H9 (cell line): Measurements from ENCODE around the gene EIF2B5. TPM values are rescaled to one million over a fixed set of nuclear protein-coding genes. Genes with fewer than 3 reads are reported as not detected.

Source experiments
- DNase-seq: peaks from one replicate; pipeline ENCODE4 v3.0.0-alpha.2; 2017
- H2AFZ ChIP-seq: one replicate; pipeline ENCODE4 v1.6.1; 2013; ENCODE audit warnings: mild to moderate bottlenecking, low read length, control low read depth, moderate library complexity
- H2AK5ac ChIP-seq: 2 replicates; pipeline ENCODE4 v1.6.1; 2013; ENCODE audit warnings: low read length, control low read depth, mixed read lengths; ENCODE audit not compliant: insufficient read length
- H2BK120ac ChIP-seq: one replicate; pipeline ENCODE4 v1.6.1; 2013; ENCODE audit warnings: low read depth, mild to moderate bottlenecking, low read length, control low read depth, inconsistent platforms; ENCODE audit not compliant: poor library complexity, severe bottlenecking
- H2BK12ac ChIP-seq: 2 replicates; pipeline ENCODE4 v1.6.1; 2013; ENCODE audit warnings: low read length, control low read depth, mixed read lengths, low read depth; ENCODE audit not compliant: insufficient read length
- H2BK15ac ChIP-seq: 2 replicates; pipeline ENCODE4 v1.6.1; 2013; ENCODE audit warnings: low read depth, low read length, control low read depth
- H2BK20ac ChIP-seq: one replicate; pipeline ENCODE4 v1.6.1; 2013; ENCODE audit warnings: low read depth, mild to moderate bottlenecking, low read length, control low read depth, inconsistent platforms; ENCODE audit not compliant: poor library complexity, severe bottlenecking
- H2BK5ac ChIP-seq: 2 replicates; pipeline ENCODE4 v1.6.1; 2013; ENCODE audit warnings: low read length, control low read depth, mixed read lengths; ENCODE audit not compliant: insufficient read length
- H3K14ac ChIP-seq: 2 replicates; pipeline ENCODE4 v1.6.1; 2013; ENCODE audit warnings: low read length, control low read depth; ENCODE audit not compliant: insufficient read depth
- H3K18ac ChIP-seq: 2 replicates; pipeline ENCODE4 v1.6.1; 2013; ENCODE audit warnings: low read depth, mild to moderate bottlenecking, mixed read lengths, low read length, control low read depth; ENCODE audit not compliant: insufficient read length
- H3K23ac ChIP-seq: 2 replicates; pipeline ENCODE4 v1.6.1; 2013; ENCODE audit warnings: low read length, control low read depth, mixed read lengths, low read depth; ENCODE audit not compliant: insufficient read length
- H3K23me2 ChIP-seq: 2 replicates; pipeline ENCODE4 v1.6.1; 2013; ENCODE audit warnings: low read depth, mild to moderate bottlenecking, mixed read lengths, low read length, control low read depth; ENCODE audit not compliant: insufficient read length, poor library complexity, severe bottlenecking
- H3K27ac ChIP-seq: 2 replicates; pipeline ENCODE4 v1.5.1; 2013; ENCODE audit warnings: low read length, control low read depth, mixed read lengths, low read depth; ENCODE audit not compliant: insufficient read length
- H3K27me3 ChIP-seq: 2 replicates; pipeline ENCODE4 v1.6.1; 2013; ENCODE audit warnings: low read length, control low read depth, inconsistent platforms; ENCODE audit not compliant: insufficient read depth
- H3K4ac ChIP-seq: 2 replicates; pipeline ENCODE4 v1.6.1; 2013; ENCODE audit warnings: low read depth, mild to moderate bottlenecking, control low read depth, inconsistent platforms, low read length, moderate library complexity
- H3K4me1 ChIP-seq: 2 replicates; pipeline ENCODE4 v1.6.1; 2013; ENCODE audit warnings: low read length, control low read depth, inconsistent platforms; ENCODE audit not compliant: insufficient read depth
- H3K4me2 ChIP-seq: 2 replicates; pipeline ENCODE4 v1.6.1; 2013; ENCODE audit warnings: low read length, control low read depth, mixed read lengths; ENCODE audit not compliant: insufficient read length, insufficient read depth
- H3K56ac ChIP-seq: 2 replicates; pipeline ENCODE4 v1.6.1; 2013; ENCODE audit warnings: low read depth, mild to moderate bottlenecking, mixed read lengths, low read length, control low read depth; ENCODE audit not compliant: insufficient read length
- H3K79me1 ChIP-seq: 2 replicates; pipeline ENCODE4 v1.6.1; 2013; ENCODE audit warnings: low read depth, mild to moderate bottlenecking, moderate library complexity, low read length, control low read depth, inconsistent platforms; ENCODE audit not compliant: insufficient read depth, poor library complexity, severe bottlenecking
- H3K79me2 ChIP-seq: 2 replicates; pipeline ENCODE4 v1.6.1; 2013; ENCODE audit warnings: low read length, control low read depth, inconsistent platforms; ENCODE audit not compliant: insufficient read depth
- H3K9ac ChIP-seq: 2 replicates; pipeline ENCODE4 v1.6.1; 2013; ENCODE audit warnings: low read length, control low read depth, mixed read lengths; ENCODE audit not compliant: insufficient read length; ENCODE audit errors: extremely low read depth
- H3K9me3 ChIP-seq: one replicate; pipeline ENCODE4 v1.6.1; 2013; ENCODE audit warnings: low read depth, low read length, inconsistent platforms; ENCODE audit not compliant: control insufficient read depth
- H3T11ph ChIP-seq: one replicate; pipeline ENCODE4 v1.6.1; 2013; ENCODE audit warnings: mild to moderate bottlenecking, low read length, control low read depth, inconsistent platforms
- H4K20me1 ChIP-seq: one replicate; pipeline ENCODE4 v1.6.1; 2013; ENCODE audit not compliant: control insufficient read depth, insufficient read length, insufficient read depth
- H4K5ac ChIP-seq: 2 replicates; pipeline ENCODE4 v1.6.1; 2013; ENCODE audit warnings: low read depth, mild to moderate bottlenecking, mixed read lengths, low read length, control low read depth; ENCODE audit not compliant: insufficient read length
- H4K8ac ChIP-seq: replicated peaks from 2 replicates; pipeline ENCODE4 v1.6.1; 2013; ENCODE audit warnings: low read length, control low read depth, mixed read lengths, low read depth; ENCODE audit not compliant: insufficient read length
- H4K91ac ChIP-seq: 2 replicates; pipeline ENCODE4 v1.6.1; 2013; ENCODE audit warnings: low read depth, mild to moderate bottlenecking, moderate library complexity, mixed read lengths, low read length, control low read depth; ENCODE audit not compliant: insufficient read length
- H3K27ac Mint-ChIP-seq, 3 experiments: 2 replicates in 2 of 3; 3 replicates in 1 of 3; pipeline ENCODE4 v1.8.0; 2020 to 2021; ENCODE audit warnings: mixed read lengths in 3 of 3, mild to moderate bottlenecking in 1 of 3, moderate library complexity in 1 of 3
- H3K27me3 Mint-ChIP-seq: 2 replicates; pipeline ENCODE4 v1.8.0; 2021; ENCODE audit warnings: low read depth, mild to moderate bottlenecking, moderate library complexity, mixed read lengths
- H3K36me3 Mint-ChIP-seq, 3 experiments: 2 replicates in 2 of 3; 3 replicates in 1 of 3; pipeline ENCODE4 v1.8.0; 2020 to 2021; ENCODE audit warnings: low read depth in 3 of 3, mixed read lengths in 3 of 3; ENCODE audit not compliant: insufficient read depth in 1 of 3
- H3K4me1 Mint-ChIP-seq, 2 experiments: 2 replicates each; pipeline ENCODE4 v1.8.0; 2020; ENCODE audit warnings: mixed read lengths in 2 of 2
- H3K4me3 Mint-ChIP-seq, 2 experiments: 2 replicates in 1 of 2; 3 replicates in 1 of 2; pipeline ENCODE4 v1.8.0; 2020 to 2021; ENCODE audit warnings: mild to moderate bottlenecking in 2 of 2, mixed read lengths in 2 of 2, moderate library complexity in 1 of 2
- H3K9me3 Mint-ChIP-seq, 2 experiments: 2 replicates in 1 of 2; 3 replicates in 1 of 2; pipeline ENCODE4 v1.8.0; 2020; ENCODE audit warnings: mild to moderate bottlenecking in 2 of 2, mixed read lengths in 2 of 2, moderate library complexity in 1 of 2
- WGBS: extraction: QIAGEN DNeasy Blood & Tissue Kit; methylation state at CpG from one replicate; pipeline ENCODE4 v1.1.7; 2013; ENCODE audit warnings: missing lambda C conversion rate, low lambda C conversion rate, mixed read lengths; ENCODE audit not compliant: insufficient read length; ENCODE audit errors: extremely low coverage; 5-methylcytosine and 5-hydroxymethylcytosine counted together
- total RNA-seq: library from RNA; stranded (reverse); gene quantifications from 2 replicates; pipeline ENCODE4 v1.2.1, GENCODE V29; 2021
- TF ChIP-seq, protein P1 (sequence below): fragments of 200-600 bp; sonication (generic); conservative IDR thresholded peaks from 3 replicates; pipeline ENCODE4 v1.8.0; 2021; ENCODE audit warnings: antibody characterized with exemption, mild to moderate bottlenecking

The EIF2B5 gene
- total RNA-seq, 1 experiment from 2014 or later, result 42.0 TPM

DNA sequence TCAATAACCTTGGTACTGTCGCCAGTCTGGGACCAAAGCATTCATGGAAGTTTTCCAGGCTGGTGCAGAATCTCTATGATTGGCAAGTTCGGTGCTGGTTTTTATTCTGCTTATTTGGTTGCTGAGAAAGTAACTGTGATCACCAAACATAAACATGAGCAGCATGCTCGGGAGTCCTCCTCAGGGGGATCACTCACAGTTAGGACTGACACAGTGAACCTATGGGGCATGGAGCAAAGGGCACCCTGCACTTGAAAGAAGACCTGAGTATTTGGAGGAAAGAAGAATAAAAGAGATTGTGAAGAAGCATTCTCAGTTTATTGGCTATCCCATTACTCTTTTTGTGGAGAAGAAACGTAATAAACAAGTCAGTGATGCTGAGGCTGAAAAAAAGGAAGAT is 19.1 kb upstream of the EIF2B5 start:
- H3K4me2 ChIP-seq, result no peak overlapping the region
- H2AK5ac ChIP-seq, result no peak overlapping the region
- H3K4me1 Mint-ChIP-seq, result no peaks in the 10 kb centered on the region
- no peak overlapping the region for H2BK15ac ChIP-seq
- no peaks in the 10 kb centered on the region for H3K4me1 ChIP-seq
- no peak overlapping the region for H3K27ac Mint-ChIP-seq
- H3K18ac ChIP-seq, result no peak overlapping the region
- no peak overlapping the region for H3K4me3 Mint-ChIP-seq
- no peak for DNase-seq
- H3K23me2 ChIP-seq, result no peaks in the 10 kb centered on the region
- no peaks in the 10 kb centered on the region for H3K27me3 ChIP-seq
- no peaks in the 10 kb centered on the region for H3K36me3 Mint-ChIP-seq
- H4K91ac ChIP-seq, result no peak overlapping the region
- no peak overlapping the region for H2BK12ac ChIP-seq
- no peak overlapping the region for H2BK20ac ChIP-seq
- H3K9ac ChIP-seq, result no peak overlapping the region
- H3K9me3 ChIP-seq, result no peaks in the 10 kb centered on the region
- no peak overlapping the region for H3K56ac ChIP-seq
- H3K27ac ChIP-seq, result no peak overlapping the region
- H3K27me3 Mint-ChIP-seq, result peaks cover 12% of the 10 kb centered on the region
- H4K20me1 ChIP-seq, result no peaks in the 10 kb centered on the region
- no peak overlapping the region for H3K23ac ChIP-seq
- no peak overlapping the region for H3K4ac ChIP-seq
- no peak overlapping the region for H4K5ac ChIP-seq
- H4K8ac ChIP-seq, result no peak overlapping the region
- no peak overlapping the region for H3T11ph ChIP-seq
- TF ChIP-seq, protein P1, sequence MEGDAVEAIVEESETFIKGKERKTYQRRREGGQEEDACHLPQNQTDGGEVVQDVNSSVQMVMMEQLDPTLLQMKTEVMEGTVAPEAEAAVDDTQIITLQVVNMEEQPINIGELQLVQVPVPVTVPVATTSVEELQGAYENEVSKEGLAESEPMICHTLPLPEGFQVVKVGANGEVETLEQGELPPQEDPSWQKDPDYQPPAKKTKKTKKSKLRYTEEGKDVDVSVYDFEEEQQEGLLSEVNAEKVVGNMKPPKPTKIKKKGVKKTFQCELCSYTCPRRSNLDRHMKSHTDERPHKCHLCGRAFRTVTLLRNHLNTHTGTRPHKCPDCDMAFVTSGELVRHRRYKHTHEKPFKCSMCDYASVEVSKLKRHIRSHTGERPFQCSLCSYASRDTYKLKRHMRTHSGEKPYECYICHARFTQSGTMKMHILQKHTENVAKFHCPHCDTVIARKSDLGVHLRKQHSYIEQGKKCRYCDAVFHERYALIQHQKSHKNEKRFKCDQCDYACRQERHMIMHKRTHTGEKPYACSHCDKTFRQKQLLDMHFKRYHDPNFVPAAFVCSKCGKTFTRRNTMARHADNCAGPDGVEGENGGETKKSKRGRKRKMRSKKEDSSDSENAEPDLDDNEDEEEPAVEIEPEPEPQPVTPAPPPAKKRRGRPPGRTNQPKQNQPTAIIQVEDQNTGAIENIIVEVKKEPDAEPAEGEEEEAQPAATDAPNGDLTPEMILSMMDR, result no peak
- no peak overlapping the region for H2BK5ac ChIP-seq
- H2AFZ ChIP-seq, result no peak overlapping the region
- no peaks in the 10 kb centered on the region for H3K79me1 ChIP-seq
- no CpG with 5 or more reads among the region's 4 CpGs for WGBS
- no peak overlapping the region for H2BK120ac ChIP-seq
- H3K79me2 ChIP-seq, result no peaks in the 10 kb centered on the region
- no peak overlapping the region for H3K14ac ChIP-seq
- H3K9me3 Mint-ChIP-seq, result no peaks in the 10 kb centered on the region
